NAMALWA (cell line): ENCODE results near the gene REEP1.

ENCODE experiments used
- DNase-seq: peaks from one replicate; pipeline ENCODE4 v3.0.0-alpha.2; 2015; ENCODE audit warnings: low spot score

The REEP1 gene

DNA sequence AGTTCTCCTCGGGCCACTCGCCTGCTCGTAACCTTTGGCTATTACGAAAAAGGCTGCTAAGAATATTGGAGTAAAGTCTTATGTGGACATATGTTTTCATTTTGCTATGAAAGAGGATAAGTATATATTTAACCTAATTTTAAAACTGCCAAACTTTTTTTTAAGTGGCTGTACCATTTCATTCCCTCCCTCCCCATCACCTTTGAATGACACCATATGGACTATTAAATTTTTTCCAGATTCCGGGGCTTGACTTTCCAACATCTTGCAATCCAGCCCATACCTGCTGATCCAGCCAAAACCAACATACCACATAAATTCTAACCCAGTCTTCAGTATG lies 31.5 kb downstream of the REEP1 start:
- DNase-seq, result no peak

GRCh38 chr2:86305195-86305914 lies 32.1 kb downstream of the REEP1 start:
- DNase-seq, result no peak

DNA sequence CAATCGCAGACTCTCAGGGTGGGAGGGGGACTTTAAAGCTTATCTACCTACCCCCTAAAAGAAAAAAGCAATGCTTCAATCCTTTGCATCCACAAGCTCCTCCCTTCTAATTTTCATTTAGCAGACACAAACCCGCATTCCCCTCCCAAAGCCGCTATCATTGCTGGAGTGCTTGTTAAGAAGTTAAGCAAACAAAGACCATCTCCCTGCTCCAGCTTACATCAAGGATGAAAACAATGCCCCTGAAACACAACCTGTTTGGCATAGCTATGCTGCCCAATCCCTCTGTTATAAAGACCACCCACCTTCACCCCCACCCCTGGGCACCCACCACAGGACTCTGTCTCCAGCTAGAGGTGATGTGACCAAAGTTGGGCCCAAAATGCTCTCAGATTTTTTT lies 33.0 kb downstream of the REEP1 start:
- DNase-seq, result no peak

DNA sequence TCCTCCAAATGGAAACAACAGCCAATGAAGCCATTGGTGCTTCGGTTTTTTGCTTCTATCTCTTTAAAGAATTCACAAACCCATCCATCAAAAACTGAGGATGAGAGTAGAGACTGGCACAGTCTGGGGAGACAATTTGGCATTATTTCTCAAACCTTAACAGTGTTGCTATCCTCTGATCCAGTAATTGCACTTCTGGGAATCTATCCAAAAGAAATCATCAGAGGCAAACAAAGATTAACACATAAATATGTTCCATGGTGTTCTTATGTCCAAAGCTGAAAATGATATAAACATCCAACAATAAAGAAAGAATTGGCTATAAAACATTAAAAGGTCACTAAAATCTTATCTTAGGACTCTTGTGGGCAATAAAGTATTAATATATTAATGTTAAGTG lies 35.1 kb downstream of the REEP1 start:
- DNase-seq, result no peak

GRCh38 chr2:86301711-86302202 lies 35.7 kb downstream of the REEP1 start:
- DNase-seq, result no peak

- no peak for DNase-seq
These were observed 36.4 kb downstream of the REEP1 start for GRCh38 chr2:86301009-86301408.

- DNase-seq, result no peak
These were observed 36.9 kb downstream of the REEP1 start for GRCh38 chr2:86300496-86300895.

DNA sequence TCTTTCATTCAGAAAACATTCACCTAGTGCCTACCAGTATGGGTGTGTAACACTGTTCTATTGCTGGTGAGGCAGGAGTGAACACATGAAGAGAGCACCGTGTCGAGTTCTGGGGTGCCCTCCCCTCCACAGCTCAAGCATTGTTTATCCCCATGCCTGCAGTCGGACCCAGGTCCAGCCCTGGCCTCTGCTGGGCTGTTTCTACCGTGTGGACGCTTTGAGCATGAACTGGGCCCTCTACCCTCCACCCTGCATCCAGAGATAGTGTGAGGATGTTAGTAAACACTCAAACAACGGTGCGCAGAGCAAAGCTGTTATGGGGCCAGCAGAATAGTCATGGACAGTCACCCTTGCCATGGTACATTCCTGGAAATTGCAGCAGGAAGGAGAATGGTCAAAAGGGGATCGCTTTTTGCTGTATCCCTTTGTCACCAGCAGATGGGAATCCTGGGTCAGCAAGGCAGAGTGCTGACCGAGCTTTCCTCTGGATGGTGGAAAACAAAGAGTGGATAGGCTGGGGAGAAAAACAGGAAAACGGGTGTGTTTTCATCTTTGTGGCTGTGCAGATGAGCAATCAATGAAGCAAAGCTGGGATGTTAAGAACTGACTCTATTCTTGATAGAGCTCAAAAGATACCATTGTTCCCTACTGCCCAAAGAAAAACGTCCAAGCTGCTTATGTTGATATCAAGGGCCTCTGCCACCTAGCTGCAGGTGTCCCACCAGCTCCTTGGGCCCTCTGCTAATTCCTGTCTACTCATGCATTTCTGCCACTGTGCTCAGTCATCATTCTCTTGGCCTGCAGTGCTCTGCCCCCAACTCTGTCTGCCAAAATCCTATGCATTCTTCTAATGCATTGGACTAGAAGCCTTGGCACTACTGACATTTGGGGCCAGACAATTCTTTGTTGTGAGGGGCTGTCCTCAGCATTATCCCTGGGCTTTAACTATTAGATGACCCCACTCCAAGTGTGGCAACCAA lies 38.7 kb downstream of the REEP1 start:
- no peak for DNase-seq

DNA sequence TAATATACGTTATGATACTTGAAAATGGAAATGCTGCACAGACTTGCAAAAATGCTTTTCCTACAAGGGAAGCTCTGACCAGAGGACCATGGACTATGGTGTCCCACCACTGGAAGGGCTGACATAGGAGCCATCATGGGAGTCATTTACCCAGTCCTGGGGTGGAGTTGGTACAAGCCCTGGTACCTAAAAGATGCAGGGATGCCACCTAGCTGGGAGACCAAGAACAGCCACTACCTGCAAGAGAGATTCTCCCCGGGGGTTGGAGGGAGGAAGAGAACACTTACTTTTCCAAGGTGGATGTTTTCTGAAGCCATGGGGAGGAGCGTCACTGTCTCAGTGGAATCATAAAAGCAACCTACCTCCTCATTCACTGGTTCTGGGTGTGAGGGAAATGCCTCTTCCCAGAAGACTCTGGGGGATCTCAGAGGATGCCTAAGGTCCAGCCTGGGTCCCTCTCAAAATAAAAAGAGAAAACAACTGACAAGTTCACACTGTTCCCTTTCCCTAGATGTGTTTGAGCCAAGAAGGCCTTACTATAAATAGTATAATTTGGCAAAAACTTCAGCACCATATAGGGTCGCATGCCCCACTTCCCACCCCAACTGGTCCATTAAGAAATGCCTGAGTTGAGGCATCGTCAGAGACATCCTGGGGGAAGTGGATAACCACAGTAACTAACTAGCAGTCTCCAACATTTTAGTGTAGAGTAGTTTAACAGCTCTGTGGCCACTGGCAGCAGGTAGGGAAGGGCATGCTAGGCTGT lies 39.9 kb downstream of the REEP1 start:
- peak; percentile 20 for DNase-seq

DNA sequence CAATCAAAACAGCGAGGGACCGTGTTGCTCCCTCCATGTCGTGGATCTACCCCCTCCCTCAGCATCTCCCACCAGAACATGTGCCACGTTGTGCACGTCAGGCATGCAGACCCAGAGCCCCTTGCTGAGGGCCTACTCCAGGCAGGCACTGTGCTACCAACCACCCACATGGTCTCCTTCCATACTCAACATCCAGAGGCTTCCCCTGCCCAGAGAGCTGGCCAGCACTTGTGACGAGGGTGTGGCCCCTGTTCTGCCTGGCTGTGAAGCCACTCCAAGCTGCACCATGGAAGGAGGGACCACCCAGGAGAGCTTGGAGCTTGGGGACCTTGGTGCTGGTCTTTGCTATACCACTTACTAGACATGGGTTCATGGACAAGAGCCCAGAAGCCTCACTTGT lies 40.5 kb downstream of the REEP1 start:
- no peak for DNase-seq

DNA sequence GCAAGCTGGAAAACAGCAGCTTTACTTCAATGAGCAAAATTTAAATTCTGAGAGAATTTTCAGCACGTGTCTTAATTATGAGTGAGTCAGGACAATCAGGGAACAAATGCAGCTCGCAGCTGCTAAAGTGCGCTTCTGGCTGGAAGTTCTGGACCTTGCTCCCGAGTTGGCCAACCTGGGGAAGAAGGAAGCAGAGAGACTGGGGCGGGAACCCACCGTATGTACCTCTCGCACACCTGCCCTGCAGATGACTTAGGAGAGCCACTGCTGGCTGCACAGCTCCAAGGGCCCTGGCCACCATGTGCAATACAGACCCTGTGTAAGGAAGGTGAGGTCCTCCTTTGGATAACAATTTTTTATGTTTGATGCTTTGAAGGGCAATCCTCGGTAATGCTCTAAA lies 42.4 kb downstream of the REEP1 start:
- no peak for DNase-seq

GRCh38 chr2:86293612-86294011 lies 43.8 kb downstream of the REEP1 start:
- DNase-seq, result no peak

DNA sequence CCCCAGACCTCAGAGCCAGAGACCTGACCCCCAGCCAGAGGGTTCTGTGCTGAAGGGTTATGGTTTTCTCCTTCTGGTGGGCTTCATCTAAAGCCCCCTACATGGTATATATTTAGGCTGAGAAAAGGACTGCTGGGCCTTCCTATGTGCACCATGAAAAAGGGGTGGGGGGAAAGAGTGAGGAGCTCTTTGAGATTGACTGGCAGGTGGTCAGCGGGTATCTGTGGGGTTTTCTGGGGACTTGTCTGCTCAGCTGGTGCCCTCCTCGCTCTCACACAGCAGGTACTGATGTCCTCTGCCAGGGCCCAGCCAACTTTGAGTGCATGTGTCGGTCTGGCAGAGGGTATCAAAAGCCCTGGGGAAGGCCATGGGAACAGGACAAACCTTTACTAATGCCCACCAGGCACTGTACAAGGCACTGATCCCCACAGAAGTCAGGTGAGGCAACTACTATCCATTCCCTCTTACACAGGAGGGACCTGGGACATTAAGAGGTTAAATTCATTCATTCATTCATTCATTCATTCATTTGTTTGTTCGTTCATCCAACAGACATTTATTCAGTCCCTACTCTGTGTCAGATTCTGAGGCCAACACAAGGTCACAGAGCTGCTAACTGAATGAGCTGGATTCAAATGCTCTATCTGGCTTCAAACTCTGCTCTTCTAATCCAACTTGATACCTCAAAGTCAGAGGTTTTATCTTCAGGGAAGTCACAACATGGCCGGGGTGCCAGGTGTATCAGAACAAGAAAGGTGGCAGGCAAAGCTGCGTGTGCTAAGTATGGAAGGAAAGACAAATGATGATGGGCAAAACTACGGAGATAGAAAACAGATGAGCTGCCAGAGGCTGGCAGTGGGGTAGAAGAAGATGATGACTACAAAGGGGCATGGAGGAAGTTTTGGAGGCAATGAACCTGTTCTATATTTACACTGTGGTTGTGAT lies 44.6 kb downstream of the REEP1 start:
- no peak for DNase-seq

GRCh38 chr2:86291328-86291662 lies 46.1 kb downstream of the REEP1 start:
- no peak for DNase-seq

DNA sequence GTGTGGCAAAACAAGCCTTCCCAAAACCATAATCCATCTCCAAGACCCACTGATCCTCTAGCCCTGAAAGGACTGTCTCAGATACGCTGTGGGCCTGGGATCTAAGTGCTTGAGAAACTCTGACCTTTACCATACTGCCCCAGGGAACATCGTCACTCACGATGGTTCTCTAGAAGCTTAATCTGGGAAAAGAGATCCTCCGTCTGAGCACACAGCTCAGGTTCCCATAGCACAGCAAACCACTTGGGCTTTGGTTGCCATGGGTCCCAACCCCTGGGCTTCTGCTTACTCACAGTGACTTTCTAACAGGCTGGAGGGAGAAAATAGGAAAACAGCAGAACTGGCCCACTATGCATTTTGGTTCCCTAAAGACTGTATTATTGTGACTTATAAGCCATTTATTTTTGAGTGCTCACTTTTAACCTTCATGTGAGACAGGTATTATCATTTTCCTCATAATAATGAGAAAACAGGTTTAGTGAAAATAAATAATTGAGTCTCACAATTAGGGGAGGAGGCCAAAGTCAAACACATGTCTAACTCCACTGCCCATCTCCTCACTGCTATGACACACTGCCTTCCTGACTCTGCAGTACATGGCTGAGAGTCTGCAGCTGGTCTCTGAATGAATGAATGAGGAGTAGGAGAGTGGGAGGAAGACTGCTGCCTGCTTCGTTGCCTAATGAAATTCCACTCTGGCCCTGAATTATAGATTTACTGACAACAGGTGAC lies 46.7 kb downstream of the REEP1 start:
- DNase-seq, result no peak

- DNase-seq, result no peak
These were observed 50.9 kb downstream of the REEP1 start for GRCh38 chr2:86286516-86286915.

DNA sequence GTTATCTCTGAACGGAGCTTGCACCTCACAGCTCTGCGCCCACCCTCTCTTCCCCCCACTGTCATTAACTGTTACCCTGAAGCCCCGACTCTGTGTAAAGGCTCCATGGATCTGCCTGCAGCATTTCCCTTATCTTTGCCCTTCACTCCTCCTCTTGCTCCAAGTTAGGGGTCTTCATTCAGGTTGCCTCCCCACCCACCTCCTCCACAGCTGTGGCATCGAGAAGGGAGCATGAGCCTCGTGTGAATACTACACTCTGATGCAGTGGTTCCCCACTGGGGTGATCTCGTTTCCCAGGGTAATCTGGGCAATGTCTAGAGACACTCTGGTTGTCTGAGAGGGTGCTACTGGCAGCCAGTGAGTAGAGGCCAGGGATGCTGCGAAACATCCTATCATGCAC lies 51.4 kb downstream of the REEP1 start:
- DNase-seq, result no peak

GRCh38 chr2:86285571-86285970 lies 51.9 kb downstream of the REEP1 start:
- no peak for DNase-seq

GRCh38 chr2:86284987-86285386 lies 52.4 kb downstream of the REEP1 start:
- DNase-seq, result no peak

DNA sequence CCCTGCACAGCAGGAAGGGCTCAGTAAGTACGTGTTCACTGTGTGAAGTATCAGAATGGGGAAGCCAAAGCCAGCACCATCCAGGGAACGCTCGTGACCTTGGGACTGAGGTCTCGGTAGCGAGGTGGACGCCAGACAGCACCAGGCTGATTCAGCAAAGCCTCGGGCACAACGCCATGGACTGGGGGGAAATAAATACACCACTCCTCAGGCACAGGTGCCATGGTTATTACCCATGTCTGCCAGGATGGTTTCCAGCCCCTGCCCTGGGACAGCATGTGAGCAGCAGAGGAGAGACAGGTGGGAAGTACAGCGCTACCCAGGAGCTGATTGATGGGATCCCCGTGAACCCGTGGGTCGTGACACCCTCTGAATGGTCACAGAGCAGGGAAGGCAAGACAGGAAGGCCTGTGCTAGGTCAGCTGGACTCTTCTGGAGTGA lies 53.0 kb downstream of the REEP1 start:
- DNase-seq, result no peak
